GM23338 (cell line): Measurements from ENCODE around the gene CLEC2B. TPM values are rescaled to one million over a fixed set of nuclear protein-coding genes. Genes with fewer than 3 reads are reported as not detected.

ENCODE experiments used
- ATAC-seq: fragments of 200-7000 bp; cut with Tn5 transposase; 3 replicates; pipeline ENCODE4 v1.9.1; 2020
- DNase-seq: peaks from one replicate; pipeline ENCODE4 v3.0.0-alpha.2; 2015; ENCODE audit warnings: low spot score
- H2AFZ ChIP-seq: fragments of 200-600 bp; sonication (generic); 2 replicates; pipeline ENCODE4 v1.8.0; 2016; ENCODE audit warnings: antibody characterized with exemption, mild to moderate bottlenecking, moderate library complexity
- H3F3A ChIP-seq: fragments of 200-600 bp; sonication (generic); replicated peaks from 2 replicates; pipeline ENCODE4 v1.8.0; 2017; ENCODE audit warnings: antibody characterized with exemption, mixed run types, low read depth
- H3K27ac ChIP-seq: fragments of 200-600 bp; sonication (generic); 2 replicates; pipeline ENCODE4 v1.6.1; 2016; ENCODE audit warnings: low read depth
- H3K27me3 ChIP-seq: fragments of 200-600 bp; sonication (generic); 2 replicates; pipeline ENCODE4 v1.8.0; 2016; ENCODE audit warnings: mild to moderate bottlenecking, mixed run types, moderate library complexity; ENCODE audit not compliant: insufficient read depth
- H3K36me3 ChIP-seq: fragments of 200-600 bp; sonication (generic); 2 replicates; pipeline ENCODE4 v1.8.0; 2016; ENCODE audit warnings: mild to moderate bottlenecking; ENCODE audit not compliant: insufficient read depth
- H3K4me1 ChIP-seq: fragments of 200-600 bp; sonication (generic); 2 replicates; pipeline ENCODE4 v1.8.0; 2016; ENCODE audit warnings: mild to moderate bottlenecking, moderate library complexity; ENCODE audit not compliant: insufficient read depth
- H3K4me2 ChIP-seq: fragments of 200-600 bp; sonication (generic); 2 replicates; pipeline ENCODE4 v1.7.1; 2017; ENCODE audit warnings: mixed run types
- H3K4me3 ChIP-seq: fragments of 200-600 bp; sonication (generic); 2 replicates; pipeline ENCODE4 v1.6.1; 2016; ENCODE audit warnings: mixed run types
- H3K79me2 ChIP-seq: fragments of 200-600 bp; sonication (generic); replicated peaks from 2 replicates; pipeline ENCODE4 v1.8.0; 2017; ENCODE audit warnings: mild to moderate bottlenecking; ENCODE audit not compliant: insufficient read depth
- H3K9me2 ChIP-seq: fragments of 200-600 bp; sonication (generic); 2 replicates; pipeline ENCODE4 v1.8.0; 2017; ENCODE audit not compliant: insufficient read depth
- H4K20me1 ChIP-seq: fragments of 200-600 bp; sonication (generic); replicated peaks from 2 replicates; pipeline ENCODE4 v1.8.0; 2017; ENCODE audit warnings: mild to moderate bottlenecking; ENCODE audit not compliant: insufficient read depth
- H3K27ac Mint-ChIP-seq: 2 replicates; pipeline ENCODE4 v1.8.0; 2020; ENCODE audit warnings: inconsistent platforms, mild to moderate bottlenecking, moderate library complexity, mixed read lengths
- H3K27me3 Mint-ChIP-seq: 3 replicates; pipeline ENCODE4 v1.8.0; 2022; ENCODE audit warnings: low read depth, mild to moderate bottlenecking, moderate library complexity, mixed read lengths, inconsistent platforms; ENCODE audit not compliant: insufficient read depth, poor library complexity
- H3K36me3 Mint-ChIP-seq: 3 replicates; pipeline ENCODE4 v1.8.0; 2021; ENCODE audit warnings: low read depth, mild to moderate bottlenecking, inconsistent platforms, moderate library complexity, mixed read lengths
- H3K4me1 Mint-ChIP-seq: 3 replicates; pipeline ENCODE4 v1.8.0; 2020; ENCODE audit warnings: mild to moderate bottlenecking, inconsistent platforms, mixed read lengths
- H3K4me3 Mint-ChIP-seq: 3 replicates; pipeline ENCODE4 v1.8.0; 2021; ENCODE audit warnings: moderate library complexity, mild to moderate bottlenecking, inconsistent platforms, mixed read lengths
- H3K9me3 Mint-ChIP-seq: 3 replicates; pipeline ENCODE4 v1.8.0; 2020; ENCODE audit warnings: moderate library complexity, mild to moderate bottlenecking, inconsistent platforms, mixed read lengths
- NANOG ChIP-seq: IDR thresholded peaks from 2 replicates; pipeline ENCODE4 v1.6.1; 2016; ENCODE audit warnings: antibody characterized with exemption, borderline replicate concordance
- ZNF114 ChIP-seq: fragments of 250-450 bp; sonication (Bioruptor Pico); IDR thresholded peaks from 2 replicates; pipeline ENCODE4 v1.5.0; 2020; ENCODE audit warnings: mild to moderate bottlenecking, moderate library complexity
- ZNF331 ChIP-seq: fragments of 250-450 bp; sonication (Bioruptor Pico); IDR thresholded peaks from 2 replicates; pipeline ENCODE4 v1.5.0; 2020; ENCODE audit warnings: low read depth, mild to moderate bottlenecking, moderate library complexity
- polyA plus RNA-seq: library from polyadenylated mRNA; unstranded; fragments of >200 nt; fragmentation: Nextera tagmentation; extraction: Ambion mirVana; gene quantifications from 2 replicates; pipeline ENCODE4 v1.2.1, GENCODE V29; 2016
- total RNA-seq: library from RNA; depleted of rRNA; stranded (reverse); fragments of >200 nt; shearing (Covaris generic); gene quantifications from 2 replicates; pipeline ENCODE4 v1.2.3, GENCODE V29; 2014
- TF ChIP-seq, protein P1 (sequence below): fragments of 250-450 bp; sonication (Bioruptor Pico); IDR thresholded peaks from 2 replicates; pipeline ENCODE4 v1.5.0; 2020; ENCODE audit warnings: mild to moderate bottlenecking, moderate library complexity
- TF ChIP-seq, protein P2 (sequence below), 2 experiments: fragments of 200-600 bp in 1 of 2; sonication (generic) in 1 of 2; conservative IDR thresholded peaks; 2 replicates each; pipeline versions ENCODE4 v1.5.1 to v1.6.1; 2016 to 2017; ENCODE audit warnings: antibody characterized with exemption in 2 of 2, low read depth in 2 of 2, mild to moderate bottlenecking in 2 of 2, moderate library complexity in 1 of 2

Gene CLEC2B
- total and polyA plus RNA-seq, 2 experiments from 2014 or later: not detected

DNA sequence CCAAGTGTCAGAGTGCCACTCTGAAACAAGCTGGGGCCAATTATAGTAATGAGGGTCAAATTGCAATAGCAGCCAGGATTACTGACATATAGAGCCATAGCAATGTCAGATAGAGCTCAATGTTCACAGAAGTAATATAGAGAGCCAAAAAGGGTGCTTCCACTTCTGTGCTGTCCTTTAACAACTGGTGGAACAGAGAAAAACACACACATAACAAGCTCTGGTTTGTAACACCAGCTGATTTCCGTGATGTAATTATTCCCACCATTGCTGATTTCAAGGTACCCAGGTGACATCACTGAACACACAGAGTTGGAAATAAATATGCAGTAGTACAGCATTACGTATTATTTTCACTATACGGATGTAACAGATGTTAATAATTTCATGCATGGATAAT, 3.0 kb upstream of the CLEC2B start (continued):
- TF ChIP-seq, protein P1, sequence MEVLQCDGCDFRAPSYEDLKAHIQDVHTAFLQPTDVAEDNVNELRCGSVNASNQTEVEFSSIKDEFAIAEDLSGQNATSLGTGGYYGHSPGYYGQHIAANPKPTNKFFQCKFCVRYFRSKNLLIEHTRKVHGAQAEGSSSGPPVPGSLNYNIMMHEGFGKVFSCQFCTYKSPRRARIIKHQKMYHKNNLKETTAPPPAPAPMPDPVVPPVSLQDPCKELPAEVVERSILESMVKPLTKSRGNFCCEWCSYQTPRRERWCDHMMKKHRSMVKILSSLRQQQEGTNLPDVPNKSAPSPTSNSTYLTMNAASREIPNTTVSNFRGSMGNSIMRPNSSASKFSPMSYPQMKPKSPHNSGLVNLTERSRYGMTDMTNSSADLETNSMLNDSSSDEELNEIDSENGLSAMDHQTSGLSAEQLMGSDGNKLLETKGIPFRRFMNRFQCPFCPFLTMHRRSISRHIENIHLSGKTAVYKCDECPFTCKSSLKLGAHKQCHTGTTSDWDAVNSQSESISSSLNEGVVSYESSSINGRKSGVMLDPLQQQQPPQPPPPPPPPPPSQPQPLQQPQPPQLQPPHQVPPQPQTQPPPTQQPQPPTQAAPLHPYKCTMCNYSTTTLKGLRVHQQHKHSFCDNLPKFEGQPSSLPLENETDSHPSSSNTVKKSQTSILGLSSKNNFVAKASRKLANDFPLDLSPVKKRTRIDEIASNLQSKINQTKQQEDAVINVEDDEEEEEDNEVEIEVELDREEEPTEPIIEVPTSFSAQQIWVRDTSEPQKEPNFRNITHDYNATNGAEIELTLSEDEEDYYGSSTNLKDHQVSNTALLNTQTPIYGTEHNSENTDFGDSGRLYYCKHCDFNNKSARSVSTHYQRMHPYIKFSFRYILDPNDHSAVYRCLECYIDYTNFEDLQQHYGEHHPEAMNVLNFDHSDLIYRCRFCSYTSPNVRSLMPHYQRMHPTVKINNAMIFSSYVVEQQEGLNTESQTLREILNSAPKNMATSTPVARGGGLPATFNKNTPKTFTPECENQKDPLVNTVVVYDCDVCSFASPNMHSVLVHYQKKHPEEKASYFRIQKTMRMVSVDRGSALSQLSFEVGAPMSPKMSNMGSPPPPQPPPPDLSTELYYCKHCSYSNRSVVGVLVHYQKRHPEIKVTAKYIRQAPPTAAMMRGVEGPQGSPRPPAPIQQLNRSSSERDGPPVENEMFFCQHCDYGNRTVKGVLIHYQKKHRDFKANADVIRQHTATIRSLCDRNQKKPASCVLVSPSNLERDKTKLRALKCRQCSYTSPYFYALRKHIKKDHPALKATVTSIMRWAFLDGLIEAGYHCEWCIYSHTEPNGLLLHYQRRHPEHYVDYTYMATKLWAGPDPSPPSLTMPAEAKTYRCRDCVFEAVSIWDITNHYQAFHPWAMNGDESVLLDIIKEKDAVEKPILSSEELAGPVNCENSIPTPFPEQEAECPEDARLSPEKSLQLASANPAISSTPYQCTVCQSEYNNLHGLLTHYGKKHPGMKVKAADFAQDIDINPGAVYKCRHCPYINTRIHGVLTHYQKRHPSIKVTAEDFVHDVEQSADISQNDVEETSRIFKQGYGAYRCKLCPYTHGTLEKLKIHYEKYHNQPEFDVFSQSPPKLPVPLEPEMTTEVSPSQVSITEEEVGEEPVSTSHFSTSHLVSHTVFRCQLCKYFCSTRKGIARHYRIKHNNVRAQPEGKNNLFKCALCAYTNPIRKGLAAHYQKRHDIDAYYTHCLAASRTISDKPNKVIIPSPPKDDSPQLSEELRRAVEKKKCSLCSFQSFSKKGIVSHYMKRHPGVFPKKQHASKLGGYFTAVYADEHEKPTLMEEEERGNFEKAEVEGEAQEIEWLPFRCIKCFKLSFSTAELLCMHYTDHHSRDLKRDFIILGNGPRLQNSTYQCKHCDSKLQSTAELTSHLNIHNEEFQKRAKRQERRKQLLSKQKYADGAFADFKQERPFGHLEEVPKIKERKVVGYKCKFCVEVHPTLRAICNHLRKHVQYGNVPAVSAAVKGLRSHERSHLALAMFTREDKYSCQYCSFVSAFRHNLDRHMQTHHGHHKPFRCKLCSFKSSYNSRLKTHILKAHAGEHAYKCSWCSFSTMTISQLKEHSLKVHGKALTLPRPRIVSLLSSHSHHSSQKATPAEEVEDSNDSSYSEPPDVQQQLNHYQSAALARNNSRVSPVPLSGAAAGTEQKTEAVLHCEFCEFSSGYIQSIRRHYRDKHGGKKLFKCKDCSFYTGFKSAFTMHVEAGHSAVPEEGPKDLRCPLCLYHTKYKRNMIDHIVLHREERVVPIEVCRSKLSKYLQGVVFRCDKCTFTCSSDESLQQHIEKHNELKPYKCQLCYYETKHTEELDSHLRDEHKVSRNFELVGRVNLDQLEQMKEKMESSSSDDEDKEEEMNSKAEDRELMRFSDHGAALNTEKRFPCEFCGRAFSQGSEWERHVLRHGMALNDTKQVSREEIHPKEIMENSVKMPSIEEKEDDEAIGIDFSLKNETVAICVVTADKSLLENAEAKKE (CRISPR knock-in tag): no peak
- no peak for TF ChIP-seq NANOG
- TF ChIP-seq, protein P2, sequence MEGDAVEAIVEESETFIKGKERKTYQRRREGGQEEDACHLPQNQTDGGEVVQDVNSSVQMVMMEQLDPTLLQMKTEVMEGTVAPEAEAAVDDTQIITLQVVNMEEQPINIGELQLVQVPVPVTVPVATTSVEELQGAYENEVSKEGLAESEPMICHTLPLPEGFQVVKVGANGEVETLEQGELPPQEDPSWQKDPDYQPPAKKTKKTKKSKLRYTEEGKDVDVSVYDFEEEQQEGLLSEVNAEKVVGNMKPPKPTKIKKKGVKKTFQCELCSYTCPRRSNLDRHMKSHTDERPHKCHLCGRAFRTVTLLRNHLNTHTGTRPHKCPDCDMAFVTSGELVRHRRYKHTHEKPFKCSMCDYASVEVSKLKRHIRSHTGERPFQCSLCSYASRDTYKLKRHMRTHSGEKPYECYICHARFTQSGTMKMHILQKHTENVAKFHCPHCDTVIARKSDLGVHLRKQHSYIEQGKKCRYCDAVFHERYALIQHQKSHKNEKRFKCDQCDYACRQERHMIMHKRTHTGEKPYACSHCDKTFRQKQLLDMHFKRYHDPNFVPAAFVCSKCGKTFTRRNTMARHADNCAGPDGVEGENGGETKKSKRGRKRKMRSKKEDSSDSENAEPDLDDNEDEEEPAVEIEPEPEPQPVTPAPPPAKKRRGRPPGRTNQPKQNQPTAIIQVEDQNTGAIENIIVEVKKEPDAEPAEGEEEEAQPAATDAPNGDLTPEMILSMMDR (conservative IDR thresholded peaks at IDR 0.05; ENCODE audit: low read depth in 2 of 2): no peak

DNA sequence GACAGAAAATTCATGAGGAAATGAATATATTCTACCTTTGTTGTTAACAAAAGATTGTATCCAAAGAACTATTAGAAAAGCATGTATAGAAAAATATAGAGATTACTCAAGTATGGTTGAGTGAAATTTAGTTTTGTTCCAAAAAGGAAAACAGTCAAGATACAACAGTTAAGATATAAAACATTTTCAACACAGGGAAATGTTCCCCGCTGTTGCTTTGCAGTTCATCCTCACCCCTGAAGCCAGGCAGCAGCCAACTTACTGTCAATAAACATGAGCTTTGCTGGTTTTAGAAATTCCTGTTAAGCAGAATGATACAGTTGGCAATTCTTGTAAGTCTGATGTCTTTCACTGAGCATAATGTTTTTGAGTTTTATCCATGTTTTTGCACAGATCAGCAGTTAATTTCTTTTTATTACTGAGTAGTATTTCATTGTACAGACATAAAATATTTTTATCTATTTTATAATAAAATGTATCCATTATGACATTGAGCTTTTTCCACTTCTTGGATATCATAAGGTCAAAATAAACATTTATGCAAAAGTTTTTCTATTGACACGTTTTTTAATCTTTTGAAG, 1.2 kb upstream of the CLEC2B start:
- H3K27ac ChIP-seq: no peak overlapping the region
- TF ChIP-seq ZNF114 (no peak), ZNF331 (CRISPR knock-in tag) (no peak)
- TF ChIP-seq, protein P1 (CRISPR knock-in tag): no peak

More for the DNA sequence above, 1.2 kb upstream of the CLEC2B start:
- Histone ChIP-seq H2AFZ (peak overlapping the region; percentile 23; the same call in 1 of the 2 replicates), H3F3A (no peaks in the 10 kb centered on the region), H3K27me3 (no peaks in the 10 kb centered on the region), H3K4me1 (peaks cover 19% of the 10 kb centered on the region), H3K4me3 (no peak overlapping the region), H3K36me3 (no peaks in the 10 kb centered on the region), H3K9me2 (peaks cover 8% of the 10 kb centered on the region; the same call in 1 of the 2 replicates), H4K20me1 (no peaks in the 10 kb centered on the region), H3K4me2 (no peak overlapping the region), H3K79me2 (no peaks in the 10 kb centered on the region)
- H3K9me3 Mint-ChIP-seq: no peaks in the 10 kb centered on the region
- no peaks in the 10 kb centered on the region for H3K36me3 Mint-ChIP-seq
- H3K27me3 Mint-ChIP-seq: peaks cover under 1% of the 10 kb centered on the region
- H3K27ac Mint-ChIP-seq: peak overlapping the region; percentile 68; the same call in 1 of the 2 replicates
- DNase-seq (no peak), ATAC-seq (no peak)
- H3K4me1 Mint-ChIP-seq: peaks cover 15% of the 10 kb centered on the region; the same call in 2 of the 3 replicates
- no peak overlapping the region for H3K4me3 Mint-ChIP-seq
